WTC11 (cell line): ENCODE data around the gene CCDC57. TPM values are rescaled to one million over a fixed set of nuclear protein-coding genes. Genes with fewer than 3 reads are reported as not detected.

Source experiments
- ATAC-seq: fragments of 200-7000 bp; cut with Tn5 transposase; 2 replicates; pipeline ENCODE4 v1.10.0; 2021; ENCODE audit warnings: mild to moderate bottlenecking, moderate library complexity
- CTCF ChIA-PET: fragments of 300-600 bp; sonication (Branson Sonifier 250); formaldehyde crosslinking; loops from one replicate; lab custom pipeline; 2021; ENCODE audit warnings: antibody characterized with exemption; lab: Charles Lee
- POLR2A ChIA-PET: fragments of 350-600 bp; sonication (Branson Sonifier 250); formaldehyde crosslinking; loops from one replicate; lab custom pipeline; 2021; ENCODE audit warnings: antibody characterized with exemption; lab: Charles Lee
- DNase-seq: peaks from one replicate; pipeline ENCODE4 v3.0.0; 2021; ENCODE audit warnings: low spot score
- H3K27ac Mint-ChIP-seq: 2 replicates; pipeline ENCODE4 v1.8.0; 2021; ENCODE audit warnings: mixed read lengths
- H3K27me3 Mint-ChIP-seq: 2 replicates; pipeline ENCODE4 v1.8.0; 2021; ENCODE audit warnings: low read depth, mild to moderate bottlenecking, moderate library complexity, mixed read lengths
- H3K36me3 Mint-ChIP-seq: 2 replicates; pipeline ENCODE4 v1.8.0; 2021; ENCODE audit warnings: mixed read lengths
- H3K4me1 Mint-ChIP-seq: 2 replicates; pipeline ENCODE4 v1.8.0; 2022; ENCODE audit warnings: mixed read lengths
- H3K4me3 Mint-ChIP-seq: 2 replicates; pipeline ENCODE4 v1.8.0; 2021; ENCODE audit warnings: mild to moderate bottlenecking, moderate library complexity, mixed read lengths
- H3K9me3 Mint-ChIP-seq: 2 replicates; pipeline ENCODE4 v1.8.0; 2021; ENCODE audit warnings: mixed read lengths
- CBFB ChIP-seq: sonication (generic); formaldehyde crosslinking; IDR thresholded peaks from 2 replicates; pipeline ENCODE4 v1.8.1; 2022; ENCODE audit warnings: mild to moderate bottlenecking, low read depth, missing genetic modification reagents
- CREB1 ChIP-seq: sonication (generic); formaldehyde crosslinking; IDR thresholded peaks from 2 replicates; pipeline ENCODE4 v1.8.0; 2023; ENCODE audit warnings: mild to moderate bottlenecking, missing genetic modification reagents
- EMX1 ChIP-seq: fragments of 250-450 bp; sonication (Bioruptor Pico); IDR thresholded peaks from 2 replicates; pipeline ENCODE4 v1.8.0; 2021; ENCODE audit warnings: mild to moderate bottlenecking
- MYBL2 ChIP-seq: sonication (generic); formaldehyde crosslinking; IDR thresholded peaks from 2 replicates; pipeline ENCODE4 v1.8.1; 2023; ENCODE audit warnings: mild to moderate bottlenecking, moderate library complexity, missing genetic modification reagents
- NFE2L1 ChIP-seq: sonication (generic); formaldehyde crosslinking; IDR thresholded peaks from 2 replicates; pipeline ENCODE4 v1.8.1; 2023; ENCODE audit warnings: missing genetic modification reagents
- NFYB ChIP-seq: sonication (generic); formaldehyde crosslinking; conservative IDR thresholded peaks from 2 replicates; pipeline ENCODE4 v1.8.0; 2022; ENCODE audit warnings: low read depth, missing genetic modification reagents
- NR1H2 ChIP-seq: sonication (generic); formaldehyde crosslinking; IDR thresholded peaks from 2 replicates; pipeline ENCODE4 v1.9.0; 2021; ENCODE audit warnings: mild to moderate bottlenecking, moderate library complexity, missing genetic modification reagents
- NR2C2 ChIP-seq: sonication (generic); formaldehyde crosslinking; IDR thresholded peaks from 2 replicates; pipeline ENCODE4 v1.8.0; 2022; ENCODE audit warnings: mild to moderate bottlenecking, missing genetic modification reagents
- RORB ChIP-seq: fragments of 250-450 bp; sonication (Bioruptor Pico); IDR thresholded peaks from 2 replicates; pipeline ENCODE4 v1.9.0; 2021; ENCODE audit warnings: mild to moderate bottlenecking
- SMAD4 ChIP-seq: sonication (generic); formaldehyde crosslinking; IDR thresholded peaks from 2 replicates; pipeline ENCODE4 v1.8.0; 2022; ENCODE audit warnings: mild to moderate bottlenecking, missing genetic modification reagents
- TCF7 ChIP-seq: sonication (generic); formaldehyde crosslinking; IDR thresholded peaks from 2 replicates; pipeline ENCODE4 v1.8.0; 2022; ENCODE audit warnings: mild to moderate bottlenecking, low read depth, missing genetic modification reagents, moderate library complexity
- TP53 ChIP-seq: sonication (generic); formaldehyde crosslinking; IDR thresholded peaks from 2 replicates; pipeline ENCODE4 v1.8.1; 2023; ENCODE audit warnings: mild to moderate bottlenecking, missing genetic modification reagents
- ZNF121 ChIP-seq: sonication (generic); formaldehyde crosslinking; IDR thresholded peaks from 2 replicates; pipeline ENCODE4 v1.8.0; 2023; ENCODE audit warnings: missing genetic modification reagents
- total RNA-seq: library from RNA; stranded (reverse); gene quantifications from 3 replicates; pipeline ENCODE4 v1.2.3, GENCODE V29; 2021
- TF ChIP-seq, protein P1 (sequence below): sonication (generic); formaldehyde crosslinking; IDR thresholded peaks from 2 replicates; pipeline ENCODE4 v1.8.0; 2022; ENCODE audit warnings: missing genetic modification reagents
- TF ChIP-seq, protein P2 (sequence below): fragments of 200-600 bp; IDR thresholded peaks from 2 replicates; pipeline ENCODE4 v1.8.0; 2022; ENCODE audit warnings: antibody characterized with exemption
- TF ChIP-seq, protein P3 (sequence below): sonication (generic); formaldehyde crosslinking; IDR thresholded peaks from 2 replicates; pipeline ENCODE4 v1.8.1; 2023; ENCODE audit warnings: mild to moderate bottlenecking, missing genetic modification reagents, moderate library complexity
- TF ChIP-seq, protein P4 (sequence below): sonication (generic); formaldehyde crosslinking; IDR thresholded peaks from 2 replicates; pipeline ENCODE4 v1.8.1; 2023; ENCODE audit warnings: mild to moderate bottlenecking, missing genetic modification reagents, moderate library complexity
- TF ChIP-seq, protein P5 (sequence below): fragments of 250-450 bp; sonication (Bioruptor Pico); IDR thresholded peaks from 2 replicates; pipeline ENCODE4 v1.9.0; 2021; ENCODE audit warnings: mild to moderate bottlenecking, borderline replicate concordance
- TF ChIP-seq, protein P6 (sequence below): sonication (generic); formaldehyde crosslinking; IDR thresholded peaks from 2 replicates; pipeline ENCODE4 v1.8.1; 2022; ENCODE audit warnings: mild to moderate bottlenecking, moderate library complexity, missing genetic modification reagents

CCDC57 gene
- total RNA-seq, 1 experiment from 2014 or later, result 20.0 TPM

DNA sequence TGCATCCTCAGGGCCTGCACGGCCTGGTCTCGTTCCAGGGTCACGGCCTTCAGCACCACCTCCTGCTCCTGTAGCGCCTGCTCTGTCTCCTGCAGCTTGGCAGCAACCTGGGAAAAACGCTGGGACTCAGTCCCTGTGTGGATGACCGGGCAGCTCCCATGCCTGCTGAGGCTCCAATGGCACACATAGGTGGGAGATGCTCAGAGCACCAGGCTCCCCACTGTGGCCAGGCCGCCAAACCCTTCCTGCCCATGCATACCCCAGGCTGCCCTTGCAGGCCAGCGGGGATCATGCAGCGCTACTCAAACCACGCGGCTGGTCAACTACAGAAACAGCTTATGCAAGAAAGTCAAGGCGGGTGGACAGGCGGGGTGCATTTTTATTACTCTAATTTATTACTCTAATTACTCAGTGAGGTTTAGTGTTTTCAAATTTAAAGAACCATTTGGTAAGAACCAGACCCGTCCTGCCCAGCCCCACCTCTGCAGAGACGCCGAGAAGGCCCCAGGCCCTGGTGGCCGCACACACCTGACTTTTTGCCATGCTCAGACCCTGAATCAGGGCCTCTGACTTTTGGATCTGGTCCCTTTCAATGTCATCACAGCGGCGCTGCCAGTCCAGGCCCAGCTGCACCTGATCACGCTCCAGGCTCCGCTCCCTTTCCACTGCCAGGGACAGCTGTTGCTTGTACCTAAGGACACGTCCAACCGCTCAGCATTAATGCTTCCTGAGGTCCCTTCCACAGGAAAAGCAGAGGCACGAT is 34.0 kb downstream of the CCDC57 start:
- ChIA-PET POLR2A (no interaction called here), CTCF (no interaction called here)
- H3K27me3 Mint-ChIP-seq, result peaks cover 77% of the 10 kb centered on the region
- ATAC-seq, result no peak
- H3K4me3 Mint-ChIP-seq, result no peak overlapping the region
- no peak overlapping the region for H3K27ac Mint-ChIP-seq
- peaks cover 25% of the 10 kb centered on the region for H3K4me1 Mint-ChIP-seq
- H3K36me3 Mint-ChIP-seq, result peaks cover 22% of the 10 kb centered on the region
- H3K9me3 Mint-ChIP-seq, result no peaks in the 10 kb centered on the region
- TF ChIP-seq, protein P1, sequence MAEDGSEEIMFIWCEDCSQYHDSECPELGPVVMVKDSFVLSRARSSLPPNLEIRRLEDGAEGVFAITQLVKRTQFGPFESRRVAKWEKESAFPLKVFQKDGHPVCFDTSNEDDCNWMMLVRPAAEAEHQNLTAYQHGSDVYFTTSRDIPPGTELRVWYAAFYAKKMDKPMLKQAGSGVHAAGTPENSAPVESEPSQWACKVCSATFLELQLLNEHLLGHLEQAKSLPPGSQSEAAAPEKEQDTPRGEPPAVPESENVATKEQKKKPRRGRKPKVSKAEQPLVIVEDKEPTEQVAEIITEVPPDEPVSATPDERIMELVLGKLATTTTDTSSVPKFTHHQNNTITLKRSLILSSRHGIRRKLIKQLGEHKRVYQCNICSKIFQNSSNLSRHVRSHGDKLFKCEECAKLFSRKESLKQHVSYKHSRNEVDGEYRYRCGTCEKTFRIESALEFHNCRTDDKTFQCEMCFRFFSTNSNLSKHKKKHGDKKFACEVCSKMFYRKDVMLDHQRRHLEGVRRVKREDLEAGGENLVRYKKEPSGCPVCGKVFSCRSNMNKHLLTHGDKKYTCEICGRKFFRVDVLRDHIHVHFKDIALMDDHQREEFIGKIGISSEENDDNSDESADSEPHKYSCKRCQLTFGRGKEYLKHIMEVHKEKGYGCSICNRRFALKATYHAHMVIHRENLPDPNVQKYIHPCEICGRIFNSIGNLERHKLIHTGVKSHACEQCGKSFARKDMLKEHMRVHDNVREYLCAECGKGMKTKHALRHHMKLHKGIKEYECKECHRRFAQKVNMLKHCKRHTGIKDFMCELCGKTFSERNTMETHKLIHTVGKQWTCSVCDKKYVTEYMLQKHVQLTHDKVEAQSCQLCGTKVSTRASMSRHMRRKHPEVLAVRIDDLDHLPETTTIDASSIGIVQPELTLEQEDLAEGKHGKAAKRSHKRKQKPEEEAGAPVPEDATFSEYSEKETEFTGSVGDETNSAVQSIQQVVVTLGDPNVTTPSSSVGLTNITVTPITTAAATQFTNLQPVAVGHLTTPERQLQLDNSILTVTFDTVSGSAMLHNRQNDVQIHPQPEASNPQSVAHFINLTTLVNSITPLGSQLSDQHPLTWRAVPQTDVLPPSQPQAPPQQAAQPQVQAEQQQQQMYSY (CRISPR knock-in tag), result no peak
- no peak for TF ChIP-seq TCF7
- TF ChIP-seq CBFB (CRISPR knock-in tag), result no peak
- TF ChIP-seq TP53 (CRISPR knock-in tag), result no peak
- TF ChIP-seq, all 79 proteins: peak for 0
- no peak for DNase-seq

DNA sequence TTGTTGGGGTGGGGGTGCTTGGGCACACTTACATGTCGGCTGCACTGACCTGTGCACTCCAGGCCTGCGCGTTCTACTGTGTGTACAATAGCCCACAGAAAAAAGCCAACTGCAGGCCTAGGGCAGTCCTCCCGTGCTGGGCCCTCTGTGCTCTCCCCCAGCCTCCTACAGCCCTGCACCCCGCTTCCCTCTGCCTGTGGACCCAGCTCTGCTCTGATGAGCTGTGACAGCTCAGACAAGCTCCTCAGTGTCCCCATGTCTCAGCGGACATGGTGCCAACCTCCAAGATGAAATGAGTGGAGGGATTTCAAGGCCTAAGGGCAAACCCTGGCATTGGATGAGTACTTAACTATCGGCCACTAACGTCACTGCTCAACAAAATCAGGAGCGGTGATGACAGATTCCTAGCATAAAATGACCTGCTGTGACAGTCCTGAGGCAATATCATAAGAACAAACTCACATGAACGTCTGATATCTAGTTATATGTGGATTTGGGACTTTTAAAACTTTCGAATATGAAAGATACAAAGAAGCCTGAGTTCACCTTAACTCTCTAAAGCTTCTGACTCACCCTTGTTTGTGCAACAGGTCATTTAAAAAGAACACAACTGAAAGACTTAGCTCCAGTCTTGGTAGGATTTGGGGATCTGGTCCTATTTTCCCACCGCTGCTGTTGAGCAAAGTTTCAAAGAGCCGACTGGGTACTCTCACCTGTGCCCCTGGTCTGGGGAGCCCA is 34.7 kb downstream of the CCDC57 start:
- POLR2A ChIA-PET, result no interaction called here
- DNase-seq (no peak), ATAC-seq (no peak)
- H3K4me1 Mint-ChIP-seq, result peaks cover 32% of the 10 kb centered on the region
- H3K9me3 Mint-ChIP-seq, result no peaks in the 10 kb centered on the region
- H3K4me3 Mint-ChIP-seq, result no peak overlapping the region
- H3K27ac Mint-ChIP-seq, result no peak overlapping the region
- CTCF ChIA-PET, result no interaction called here
- H3K36me3 Mint-ChIP-seq, result peaks cover 15% of the 10 kb centered on the region
- H3K27me3 Mint-ChIP-seq, result peaks cover 85% of the 10 kb centered on the region
- no peak for TF ChIP-seq TP53 (CRISPR knock-in tag)
- TF ChIP-seq, protein P2, sequence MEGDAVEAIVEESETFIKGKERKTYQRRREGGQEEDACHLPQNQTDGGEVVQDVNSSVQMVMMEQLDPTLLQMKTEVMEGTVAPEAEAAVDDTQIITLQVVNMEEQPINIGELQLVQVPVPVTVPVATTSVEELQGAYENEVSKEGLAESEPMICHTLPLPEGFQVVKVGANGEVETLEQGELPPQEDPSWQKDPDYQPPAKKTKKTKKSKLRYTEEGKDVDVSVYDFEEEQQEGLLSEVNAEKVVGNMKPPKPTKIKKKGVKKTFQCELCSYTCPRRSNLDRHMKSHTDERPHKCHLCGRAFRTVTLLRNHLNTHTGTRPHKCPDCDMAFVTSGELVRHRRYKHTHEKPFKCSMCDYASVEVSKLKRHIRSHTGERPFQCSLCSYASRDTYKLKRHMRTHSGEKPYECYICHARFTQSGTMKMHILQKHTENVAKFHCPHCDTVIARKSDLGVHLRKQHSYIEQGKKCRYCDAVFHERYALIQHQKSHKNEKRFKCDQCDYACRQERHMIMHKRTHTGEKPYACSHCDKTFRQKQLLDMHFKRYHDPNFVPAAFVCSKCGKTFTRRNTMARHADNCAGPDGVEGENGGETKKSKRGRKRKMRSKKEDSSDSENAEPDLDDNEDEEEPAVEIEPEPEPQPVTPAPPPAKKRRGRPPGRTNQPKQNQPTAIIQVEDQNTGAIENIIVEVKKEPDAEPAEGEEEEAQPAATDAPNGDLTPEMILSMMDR, result no peak
- TF ChIP-seq, protein P3, sequence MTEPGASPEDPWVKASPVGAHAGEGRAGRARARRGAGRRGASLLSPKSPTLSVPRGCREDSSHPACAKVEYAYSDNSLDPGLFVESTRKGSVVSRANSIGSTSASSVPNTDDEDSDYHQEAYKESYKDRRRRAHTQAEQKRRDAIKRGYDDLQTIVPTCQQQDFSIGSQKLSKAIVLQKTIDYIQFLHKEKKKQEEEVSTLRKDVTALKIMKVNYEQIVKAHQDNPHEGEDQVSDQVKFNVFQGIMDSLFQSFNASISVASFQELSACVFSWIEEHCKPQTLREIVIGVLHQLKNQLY, result no peak
- no peak for TF ChIP-seq RORB (CRISPR knock-in tag)
- no peak for TF ChIP-seq SMAD4 (CRISPR knock-in tag)
- no peak for TF ChIP-seq NR2C2

DNA sequence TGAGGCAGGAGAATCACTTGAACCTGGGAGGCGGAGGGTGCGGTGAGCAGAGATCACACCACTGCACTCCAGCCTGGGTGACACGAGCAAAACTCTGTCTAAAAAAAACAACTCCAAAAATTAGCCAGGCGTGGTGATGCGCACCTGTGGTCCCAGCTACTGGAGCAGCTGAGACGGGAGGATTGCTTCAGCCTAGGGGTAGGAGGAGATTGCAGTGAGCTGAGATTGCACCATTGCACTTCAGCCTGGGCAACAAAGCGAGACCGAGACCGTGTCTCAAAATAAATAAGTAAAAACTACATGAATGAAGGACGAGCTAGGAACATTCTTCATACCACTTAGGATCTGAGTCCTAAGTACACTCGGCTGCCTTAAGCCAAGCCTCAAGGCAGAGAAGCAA is 35.4 kb downstream of the CCDC57 start:
- no peak for DNase-seq
- Mint-ChIP-seq H3K4me3 (no peak overlapping the region), H3K27ac (no peak overlapping the region), H3K9me3 (no peaks in the 10 kb centered on the region), H3K27me3 (peaks cover 91% of the 10 kb centered on the region), H3K36me3 (peaks cover 17% of the 10 kb centered on the region), H3K4me1 (peaks cover 32% of the 10 kb centered on the region)
- no peak for ATAC-seq
- CTCF ChIA-PET, result no interaction called here
- POLR2A ChIA-PET, result no interaction called here
- TF ChIP-seq, protein P4, sequence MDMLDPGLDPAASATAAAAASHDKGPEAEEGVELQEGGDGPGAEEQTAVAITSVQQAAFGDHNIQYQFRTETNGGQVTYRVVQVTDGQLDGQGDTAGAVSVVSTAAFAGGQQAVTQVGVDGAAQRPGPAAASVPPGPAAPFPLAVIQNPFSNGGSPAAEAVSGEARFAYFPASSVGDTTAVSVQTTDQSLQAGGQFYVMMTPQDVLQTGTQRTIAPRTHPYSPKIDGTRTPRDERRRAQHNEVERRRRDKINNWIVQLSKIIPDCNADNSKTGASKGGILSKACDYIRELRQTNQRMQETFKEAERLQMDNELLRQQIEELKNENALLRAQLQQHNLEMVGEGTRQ (CRISPR knock-in tag), result no peak
- TF ChIP-seq EMX1 (CRISPR knock-in tag) (no peak), NFYB (CRISPR knock-in tag) (no peak), MYBL2 (CRISPR knock-in tag) (no peak), NFE2L1 (CRISPR knock-in tag) (no peak), NR1H2 (CRISPR knock-in tag) (no peak), ZNF121 (CRISPR knock-in tag) (no peak), CREB1 (CRISPR knock-in tag) (no peak)
- TF ChIP-seq, protein P5, sequence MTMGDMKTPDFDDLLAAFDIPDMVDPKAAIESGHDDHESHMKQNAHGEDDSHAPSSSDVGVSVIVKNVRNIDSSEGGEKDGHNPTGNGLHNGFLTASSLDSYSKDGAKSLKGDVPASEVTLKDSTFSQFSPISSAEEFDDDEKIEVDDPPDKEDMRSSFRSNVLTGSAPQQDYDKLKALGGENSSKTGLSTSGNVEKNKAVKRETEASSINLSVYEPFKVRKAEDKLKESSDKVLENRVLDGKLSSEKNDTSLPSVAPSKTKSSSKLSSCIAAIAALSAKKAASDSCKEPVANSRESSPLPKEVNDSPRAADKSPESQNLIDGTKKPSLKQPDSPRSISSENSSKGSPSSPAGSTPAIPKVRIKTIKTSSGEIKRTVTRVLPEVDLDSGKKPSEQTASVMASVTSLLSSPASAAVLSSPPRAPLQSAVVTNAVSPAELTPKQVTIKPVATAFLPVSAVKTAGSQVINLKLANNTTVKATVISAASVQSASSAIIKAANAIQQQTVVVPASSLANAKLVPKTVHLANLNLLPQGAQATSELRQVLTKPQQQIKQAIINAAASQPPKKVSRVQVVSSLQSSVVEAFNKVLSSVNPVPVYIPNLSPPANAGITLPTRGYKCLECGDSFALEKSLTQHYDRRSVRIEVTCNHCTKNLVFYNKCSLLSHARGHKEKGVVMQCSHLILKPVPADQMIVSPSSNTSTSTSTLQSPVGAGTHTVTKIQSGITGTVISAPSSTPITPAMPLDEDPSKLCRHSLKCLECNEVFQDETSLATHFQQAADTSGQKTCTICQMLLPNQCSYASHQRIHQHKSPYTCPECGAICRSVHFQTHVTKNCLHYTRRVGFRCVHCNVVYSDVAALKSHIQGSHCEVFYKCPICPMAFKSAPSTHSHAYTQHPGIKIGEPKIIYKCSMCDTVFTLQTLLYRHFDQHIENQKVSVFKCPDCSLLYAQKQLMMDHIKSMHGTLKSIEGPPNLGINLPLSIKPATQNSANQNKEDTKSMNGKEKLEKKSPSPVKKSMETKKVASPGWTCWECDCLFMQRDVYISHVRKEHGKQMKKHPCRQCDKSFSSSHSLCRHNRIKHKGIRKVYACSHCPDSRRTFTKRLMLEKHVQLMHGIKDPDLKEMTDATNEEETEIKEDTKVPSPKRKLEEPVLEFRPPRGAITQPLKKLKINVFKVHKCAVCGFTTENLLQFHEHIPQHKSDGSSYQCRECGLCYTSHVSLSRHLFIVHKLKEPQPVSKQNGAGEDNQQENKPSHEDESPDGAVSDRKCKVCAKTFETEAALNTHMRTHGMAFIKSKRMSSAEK (CRISPR knock-in tag), result no peak
- TF ChIP-seq, protein P6, sequence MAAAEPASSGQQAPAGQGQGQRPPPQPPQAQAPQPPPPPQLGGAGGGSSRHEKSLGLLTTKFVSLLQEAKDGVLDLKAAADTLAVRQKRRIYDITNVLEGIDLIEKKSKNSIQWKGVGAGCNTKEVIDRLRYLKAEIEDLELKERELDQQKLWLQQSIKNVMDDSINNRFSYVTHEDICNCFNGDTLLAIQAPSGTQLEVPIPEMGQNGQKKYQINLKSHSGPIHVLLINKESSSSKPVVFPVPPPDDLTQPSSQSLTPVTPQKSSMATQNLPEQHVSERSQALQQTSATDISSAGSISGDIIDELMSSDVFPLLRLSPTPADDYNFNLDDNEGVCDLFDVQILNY (CRISPR knock-in tag), result no peak
